Kidney capillary endothelial cell (primary cell): ENCODE data around the gene PPP1R3C.
A peak's percentile ranks its signal among the peaks of the same experiment; 100 is the strongest.

ENCODE experiments used
- DNase-seq: peaks from one replicate; pipeline ENCODE4 v3.0.0-alpha.2; 2018; ENCODE audit warnings: low spot score

The PPP1R3C gene

DNA sequence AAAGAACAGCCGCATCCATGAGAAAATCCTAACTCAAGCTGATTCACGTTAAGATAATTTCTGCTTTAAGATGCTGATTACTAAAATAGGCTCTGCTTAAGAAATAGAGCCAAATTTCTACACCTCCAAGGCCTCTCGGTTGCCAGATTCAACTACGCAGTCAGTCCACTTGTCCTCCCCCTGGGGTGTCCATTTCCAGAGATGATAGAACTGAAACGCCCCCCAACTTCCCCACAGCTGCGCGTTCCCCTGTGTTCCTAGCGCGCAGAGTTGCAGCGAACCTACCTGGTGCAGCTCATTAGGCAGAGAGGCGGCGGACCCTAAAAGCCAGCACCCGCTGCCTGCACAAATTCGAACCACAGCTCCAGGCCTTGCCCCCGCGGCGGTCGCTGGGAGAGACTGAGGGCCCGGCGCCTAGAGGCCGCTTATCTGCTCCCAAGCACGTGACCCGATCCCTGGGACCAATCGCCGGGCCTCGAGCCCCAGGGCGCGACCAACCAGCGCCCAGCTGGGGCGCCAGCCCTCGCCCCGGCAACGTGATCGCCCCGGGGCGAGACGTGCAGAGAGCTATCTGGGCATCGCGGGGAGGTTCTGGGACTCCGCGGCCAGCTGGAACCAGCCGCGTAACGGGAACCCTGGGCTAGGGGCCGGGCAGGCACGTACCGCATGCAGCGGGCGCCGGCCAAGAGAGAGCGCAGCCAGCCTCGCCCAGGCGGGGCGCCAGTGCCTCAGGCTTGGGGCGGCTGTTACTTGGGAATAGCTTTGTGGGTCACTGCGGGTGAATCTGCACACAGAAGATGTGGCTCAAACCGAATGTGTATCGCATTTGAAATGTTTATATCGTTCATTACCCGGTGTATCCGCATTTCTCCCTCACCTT lies at the start of gene PPP1R3C:
TSS of gene PPP1R3C (minus strand) at position 401 of the 880 bp plus-strand sequence. CDS start at position 299, 102 bp downstream.
- peak; percentile 37 for DNase-seq

DNA sequence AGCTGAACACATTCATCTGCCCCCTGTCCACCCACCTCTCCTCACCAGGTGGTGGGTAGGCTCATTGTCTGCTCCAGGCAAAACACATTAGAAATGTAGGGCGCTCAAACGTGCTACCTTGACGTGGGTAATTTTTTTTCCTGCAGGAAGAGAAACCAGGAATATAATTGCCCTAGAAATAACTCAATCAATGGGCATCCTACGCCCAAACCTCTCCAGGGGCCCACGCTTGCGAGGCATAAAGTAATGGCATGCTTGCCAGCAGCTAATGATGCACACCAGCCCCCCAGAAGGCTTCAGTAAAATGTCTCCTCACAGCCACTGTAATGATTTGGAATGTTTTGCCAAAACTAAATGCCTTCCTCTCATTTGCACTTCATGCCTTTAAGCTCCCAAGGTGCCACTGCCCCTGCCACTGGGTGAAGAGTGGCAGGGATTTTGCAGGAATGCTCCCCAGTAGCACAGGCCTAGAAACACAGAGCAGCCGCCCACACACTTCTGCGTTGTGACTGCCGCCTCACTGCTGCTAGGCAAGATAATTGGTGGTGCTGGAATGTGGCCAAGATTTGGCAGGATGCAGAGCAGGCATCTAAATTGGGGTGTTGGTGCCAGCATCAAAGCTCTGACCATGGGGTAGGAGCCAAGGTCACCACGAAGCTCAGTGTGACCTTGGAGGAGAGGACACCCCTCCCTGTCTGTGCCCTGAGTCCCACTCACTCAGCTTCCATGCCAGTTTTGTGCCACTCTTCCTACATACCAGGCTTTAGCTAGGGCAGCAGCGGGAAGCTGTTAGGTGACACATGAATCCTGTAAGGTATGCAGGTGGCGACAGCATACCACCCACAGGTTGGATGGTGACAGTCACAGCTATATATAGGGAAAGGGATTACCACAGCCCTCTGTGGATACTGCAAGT lies 48.7 kb upstream of the PPP1R3C start:
- DNase-seq, result no peak

DNA sequence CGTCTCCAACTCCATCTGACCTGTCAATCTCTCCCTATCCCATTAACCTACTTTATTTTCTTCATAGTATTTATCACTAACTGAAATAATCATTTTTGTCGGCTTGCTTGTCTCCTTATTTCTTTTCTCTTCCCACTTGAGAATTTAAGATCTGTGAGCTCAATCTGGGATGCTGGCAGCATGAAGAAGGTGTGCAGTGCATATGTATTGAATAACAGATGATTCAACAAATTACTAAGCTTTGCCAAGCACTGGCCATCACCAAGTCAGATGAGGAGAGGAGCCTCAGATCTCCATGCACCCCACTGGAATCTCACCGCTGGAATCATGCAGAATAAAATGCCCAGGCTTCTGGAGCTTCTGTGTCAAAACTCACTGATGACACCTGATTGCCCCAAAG lies 47.6 kb upstream of the PPP1R3C start:
- no peak for DNase-seq

DNA sequence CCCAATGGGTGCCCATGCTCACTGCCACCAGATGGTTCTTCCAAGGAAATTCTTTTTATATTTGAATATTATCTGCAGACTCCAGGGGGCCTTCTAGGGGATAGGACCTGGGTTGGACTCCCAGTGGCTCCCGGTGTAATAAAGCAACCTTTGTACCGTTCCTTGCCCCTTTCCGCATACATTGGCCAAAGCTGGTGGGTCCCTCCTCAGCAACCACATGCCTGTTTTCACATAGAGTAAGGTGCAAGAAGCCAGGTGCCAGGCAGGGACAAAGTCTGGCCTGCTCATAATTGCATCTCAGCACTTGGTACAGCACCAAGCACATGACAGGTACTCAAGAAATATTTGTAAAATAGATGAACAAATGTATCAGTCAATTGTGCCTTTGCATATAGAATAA lies 46.4 kb upstream of the PPP1R3C start:
- no peak for DNase-seq

DNA sequence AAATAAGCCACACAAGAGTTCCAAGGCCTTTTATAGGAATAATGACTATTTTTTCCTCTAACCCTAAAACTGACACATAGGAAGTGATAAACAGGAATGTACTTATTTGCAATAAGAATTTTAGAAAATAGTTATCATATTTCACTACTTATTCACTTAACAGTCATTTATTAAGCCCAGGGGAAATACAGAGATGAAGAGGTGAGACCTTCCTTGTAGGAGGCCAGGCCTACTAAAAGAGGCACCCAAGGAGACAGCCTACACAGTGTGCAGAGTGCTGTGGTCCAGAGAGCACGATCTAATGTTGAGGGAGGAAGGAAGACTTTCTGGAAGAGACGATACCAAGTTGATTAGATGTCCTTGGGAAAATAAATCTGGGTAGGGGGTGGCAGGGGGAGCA lies 45.0 kb upstream of the PPP1R3C start:
- no peak for DNase-seq

DNA sequence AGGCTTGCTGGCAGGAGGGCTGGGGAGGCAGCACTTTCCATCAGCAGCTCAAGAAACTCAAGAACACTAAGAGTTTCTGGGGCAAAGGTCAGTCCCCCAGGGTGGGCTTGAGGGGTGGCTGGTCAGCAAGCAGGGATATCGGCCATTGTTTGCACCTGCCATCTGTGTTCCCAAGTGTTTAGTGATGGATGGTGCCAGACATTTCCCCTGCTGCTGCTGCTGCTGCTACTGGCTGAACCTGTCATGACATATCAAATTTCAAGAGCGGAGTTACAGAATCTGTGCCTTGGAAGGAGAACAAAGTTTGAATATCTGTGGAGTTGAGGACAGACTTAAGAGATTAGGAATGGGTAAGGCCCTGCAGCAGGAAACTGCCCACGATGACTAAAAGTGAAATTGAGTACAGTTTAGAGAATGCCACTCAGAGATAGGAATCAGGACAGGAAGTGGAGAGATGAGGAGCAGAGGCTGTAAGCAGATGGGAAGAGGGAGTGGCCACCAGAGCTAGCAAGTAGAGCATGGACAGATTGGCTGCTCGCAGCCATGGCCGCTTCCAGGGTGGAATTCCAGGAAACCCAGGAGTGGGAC lies 39.2 kb upstream of the PPP1R3C start:
- DNase-seq, result no peak

DNA sequence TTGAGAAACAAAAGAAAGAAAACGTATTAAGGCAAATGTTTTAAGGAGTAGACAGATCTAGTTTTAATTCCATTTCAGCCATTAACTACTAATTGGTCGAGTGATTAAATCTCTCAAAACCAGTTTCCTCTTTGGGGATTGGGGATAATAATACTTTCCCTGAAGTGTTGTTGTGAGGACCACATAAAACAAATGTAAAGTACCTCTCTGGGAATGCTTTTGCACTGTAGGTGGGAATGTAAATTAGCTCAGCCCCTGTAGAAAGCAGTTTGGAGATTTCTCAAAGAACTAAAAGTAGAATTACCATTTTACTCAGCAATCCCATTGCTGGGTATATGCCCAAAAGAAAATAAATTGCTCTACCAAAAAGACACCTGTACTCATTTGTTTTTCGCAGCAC lies 36.0 kb upstream of the PPP1R3C start:
- DNase-seq, result no peak

DNA sequence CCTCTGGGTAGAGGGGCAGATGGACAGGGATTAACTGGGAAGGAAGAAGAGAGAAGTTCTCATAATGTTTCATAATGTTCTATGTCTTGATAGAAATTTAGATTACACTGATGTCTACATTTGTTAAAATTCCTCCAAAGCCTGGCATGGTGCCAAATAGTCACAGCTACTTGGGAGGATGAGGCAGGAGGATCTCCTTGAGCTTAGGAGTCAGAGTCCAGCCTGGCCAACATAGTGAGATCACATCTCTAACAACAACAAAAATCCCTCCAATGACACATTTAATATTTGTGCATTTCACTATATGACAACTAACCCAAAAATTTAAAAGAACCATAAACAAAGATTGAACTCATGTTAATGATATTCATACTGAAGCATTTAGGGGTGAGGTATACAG lies 33.0 kb upstream of the PPP1R3C start:
- DNase-seq, result no peak

DNA sequence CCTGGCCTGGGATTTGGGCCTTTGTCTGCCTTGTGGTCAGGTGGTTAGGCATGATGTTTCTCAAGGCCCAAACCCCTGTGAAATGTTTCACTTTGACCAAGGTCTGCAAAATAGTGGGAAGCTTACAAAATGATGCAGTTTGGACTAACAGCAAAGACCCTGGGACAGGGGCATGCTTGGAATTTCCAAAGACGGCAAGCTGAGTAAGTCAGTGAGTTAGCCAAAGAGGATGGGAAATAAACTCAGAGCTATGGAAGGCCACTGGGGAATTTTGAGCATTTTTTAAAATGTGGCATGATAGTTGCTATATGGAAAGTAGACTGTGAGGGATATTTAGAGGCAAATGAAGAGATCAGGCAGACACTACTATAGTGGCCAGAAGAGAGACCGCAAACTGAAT lies 31.6 kb upstream of the PPP1R3C start:
- DNase-seq, result no peak

DNA sequence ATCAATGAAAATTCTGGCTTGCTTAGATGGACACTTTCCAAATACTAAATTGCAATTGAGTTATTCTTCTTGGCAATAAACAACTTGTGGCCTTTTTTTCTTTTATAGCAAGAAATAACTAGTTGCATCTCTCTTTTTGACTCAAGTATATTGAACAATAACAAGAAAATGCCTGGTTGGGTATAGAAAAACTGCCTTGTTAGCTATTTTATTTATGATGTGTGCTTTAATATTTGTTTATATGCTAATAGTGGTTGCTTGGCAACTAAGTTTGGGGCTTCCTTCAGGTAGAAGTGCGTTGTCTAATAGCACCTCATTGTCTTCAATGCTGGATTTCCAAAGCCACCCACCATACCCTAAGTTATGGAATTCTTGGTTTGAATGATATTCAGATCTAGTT lies 30.1 kb upstream of the PPP1R3C start:
- DNase-seq, result no peak

DNA sequence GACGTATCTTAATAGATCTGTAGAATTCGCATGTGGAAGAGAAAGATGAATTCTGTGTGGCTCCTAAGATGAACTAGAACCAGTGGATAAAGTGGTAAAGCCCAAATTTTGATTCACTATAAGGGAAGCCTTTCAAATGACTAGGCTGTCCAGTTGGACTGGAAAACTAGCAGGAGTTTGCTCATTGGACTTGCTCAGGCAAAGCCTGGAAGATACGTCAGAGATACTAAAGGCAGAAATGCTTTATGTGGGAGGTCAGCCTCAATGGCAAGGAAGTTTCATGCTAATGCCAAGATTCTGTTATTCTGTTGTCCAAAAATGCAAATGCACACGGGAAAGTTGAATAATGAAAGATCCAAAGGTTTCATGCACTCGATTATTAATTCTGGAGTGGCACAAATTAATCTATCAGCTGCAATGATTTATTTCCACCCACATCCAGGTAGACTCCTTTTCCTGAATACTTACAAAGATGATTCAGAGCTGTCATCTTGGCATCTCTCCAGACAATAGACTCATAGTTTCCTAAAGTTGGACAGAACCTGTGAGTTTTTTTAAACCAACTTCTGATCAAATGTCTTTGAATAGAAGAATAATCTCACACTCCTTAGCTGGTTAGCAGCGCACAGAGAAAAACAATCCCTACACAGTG lies 20.5 kb upstream of the PPP1R3C start:
- DNase-seq, result no peak

DNA sequence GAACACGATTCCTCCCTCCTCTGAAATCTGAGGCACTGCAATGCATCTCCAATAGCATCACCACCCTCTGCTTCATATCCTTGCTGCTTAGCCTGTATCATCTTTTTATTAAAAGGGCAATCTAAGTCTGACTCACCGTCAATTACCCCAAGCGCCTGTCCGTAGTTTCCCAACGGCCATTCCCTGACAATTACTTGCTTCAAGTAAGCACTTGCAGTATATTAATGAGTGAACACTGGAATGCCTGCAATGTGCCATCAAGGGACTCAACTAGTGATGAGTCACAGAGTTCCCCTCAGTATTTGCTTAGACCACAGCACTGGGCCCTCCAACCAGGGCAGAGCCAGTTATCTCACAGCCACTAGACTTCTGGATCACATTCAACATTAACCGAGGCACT lies 19.5 kb upstream of the PPP1R3C start:
- no peak for DNase-seq

DNA sequence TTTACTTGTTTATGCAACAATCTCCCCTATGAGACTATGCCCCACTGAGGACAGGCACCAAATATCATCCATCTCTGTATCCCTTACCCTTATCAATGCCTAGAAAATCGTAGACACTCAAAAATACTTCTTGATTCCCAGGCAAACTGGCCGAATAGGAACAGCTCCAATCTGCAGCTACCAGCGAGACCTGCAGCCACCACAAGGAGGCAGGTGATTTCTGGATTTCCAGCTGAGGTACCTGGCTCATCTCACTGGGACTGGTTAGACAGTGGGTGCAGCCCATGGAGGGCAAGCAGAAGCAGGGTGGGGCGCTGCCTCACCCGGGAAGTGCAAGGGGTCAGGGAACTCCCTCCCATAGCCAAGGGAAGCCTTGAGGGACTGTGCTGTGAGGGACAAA lies 10.8 kb upstream of the PPP1R3C start:
- DNase-seq, result no peak

DNA sequence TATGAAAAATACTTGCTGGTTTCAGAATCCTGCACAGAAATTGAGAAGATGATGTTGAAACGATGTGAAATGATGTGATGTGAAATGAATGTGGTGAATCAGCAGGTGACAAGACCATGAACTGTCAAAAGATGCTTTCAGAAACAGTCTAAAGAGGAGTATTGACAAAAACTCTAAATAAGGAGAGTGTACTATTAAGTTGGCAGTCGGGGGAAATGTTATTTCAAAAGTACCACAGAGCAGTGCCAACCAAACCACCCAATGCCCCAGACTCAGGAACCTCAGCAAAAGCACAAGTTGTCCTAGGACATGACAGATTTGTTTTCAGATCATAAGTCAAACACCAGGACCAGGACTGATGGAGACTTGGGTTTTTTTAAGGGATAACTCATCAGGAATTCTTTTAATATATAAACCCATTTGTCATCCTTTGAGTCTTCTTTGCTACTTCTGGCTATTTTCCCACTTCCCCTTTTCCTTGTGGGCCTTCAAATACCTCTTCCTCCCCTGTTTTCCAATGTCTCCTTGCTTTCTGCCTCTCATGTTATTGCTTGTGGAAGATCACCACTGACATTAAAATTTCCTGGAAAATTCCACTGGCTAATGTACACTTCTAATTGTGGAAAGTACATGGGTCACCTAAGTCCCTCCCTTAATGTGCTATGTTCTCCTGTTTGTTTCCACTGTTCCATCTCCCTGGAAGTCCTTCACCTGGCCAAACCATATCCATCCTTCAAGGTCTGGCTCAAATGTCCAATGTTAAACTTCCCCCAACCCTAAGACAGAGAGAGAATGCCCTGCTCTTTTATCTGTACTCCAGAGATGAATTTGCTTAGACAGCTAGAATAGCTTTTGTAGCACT lies 10.2 kb upstream of the PPP1R3C start:
- DNase-seq, result no peak

DNA sequence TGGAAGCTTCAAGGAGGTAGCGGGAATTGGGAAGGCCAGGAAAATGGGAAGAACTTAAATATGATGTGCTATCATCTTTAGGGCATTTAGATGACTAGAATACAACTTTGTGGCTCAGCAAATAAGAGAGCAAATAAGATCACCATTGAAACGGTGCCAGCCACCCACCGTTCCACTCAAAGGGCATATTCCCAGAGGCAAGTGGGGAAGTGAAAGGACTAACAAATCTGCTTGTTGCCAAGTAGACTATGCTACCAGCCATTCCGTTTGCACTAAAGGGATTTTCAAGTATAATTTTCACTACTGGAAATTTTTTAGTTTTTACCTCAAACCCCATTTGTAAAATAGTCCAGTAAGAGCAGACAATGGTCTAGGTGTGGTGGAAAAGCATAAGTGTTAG lies 4.0 kb upstream of the PPP1R3C start:
- no peak for DNase-seq

DNA sequence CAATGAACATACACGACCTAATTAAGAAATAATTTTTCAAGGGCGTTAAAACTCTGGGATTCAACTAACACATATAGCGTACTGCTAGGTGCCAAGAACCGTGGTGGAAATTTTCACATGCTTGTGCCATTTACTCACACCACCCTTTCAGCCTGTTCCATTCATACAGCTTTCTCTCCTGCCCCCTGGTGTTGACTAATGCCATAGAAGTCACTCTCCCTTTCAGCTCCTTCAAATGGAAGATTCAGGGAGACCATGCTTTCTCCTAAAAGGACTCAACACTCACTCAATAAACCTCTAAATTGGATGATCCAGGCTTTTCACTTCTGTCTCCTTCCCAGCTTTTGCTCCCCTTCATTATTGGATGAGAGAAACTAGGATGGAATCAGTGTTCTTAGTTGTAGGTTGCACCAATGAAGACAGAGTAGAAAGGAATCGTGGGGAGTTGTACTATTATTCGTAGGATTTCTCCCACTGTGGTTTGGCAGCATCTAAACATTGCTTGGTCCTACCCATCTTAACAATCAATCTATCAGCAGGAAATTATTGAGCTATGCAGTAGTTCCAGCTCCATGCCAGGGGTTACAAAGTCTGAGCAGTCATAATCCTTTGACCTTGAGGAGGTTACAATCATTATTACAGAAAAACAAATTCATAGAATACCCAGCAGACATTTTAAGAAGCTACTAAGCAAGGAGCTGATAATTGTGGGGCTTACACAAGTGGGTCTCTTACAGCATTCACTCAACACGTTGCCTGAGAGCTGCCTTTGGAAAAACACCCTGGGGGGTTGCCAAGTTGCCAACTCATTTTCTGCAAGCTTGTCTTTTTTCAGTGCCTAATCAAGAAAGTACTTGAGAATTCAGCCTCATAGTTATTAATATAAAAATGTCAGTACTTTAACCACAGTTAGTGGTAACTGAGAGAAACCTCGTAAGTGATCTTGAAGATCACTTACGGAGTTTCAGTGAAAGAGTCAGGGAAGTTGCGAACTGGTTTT lies 2.8 kb upstream of the PPP1R3C start:
- peak; percentile 75 for DNase-seq

DNA sequence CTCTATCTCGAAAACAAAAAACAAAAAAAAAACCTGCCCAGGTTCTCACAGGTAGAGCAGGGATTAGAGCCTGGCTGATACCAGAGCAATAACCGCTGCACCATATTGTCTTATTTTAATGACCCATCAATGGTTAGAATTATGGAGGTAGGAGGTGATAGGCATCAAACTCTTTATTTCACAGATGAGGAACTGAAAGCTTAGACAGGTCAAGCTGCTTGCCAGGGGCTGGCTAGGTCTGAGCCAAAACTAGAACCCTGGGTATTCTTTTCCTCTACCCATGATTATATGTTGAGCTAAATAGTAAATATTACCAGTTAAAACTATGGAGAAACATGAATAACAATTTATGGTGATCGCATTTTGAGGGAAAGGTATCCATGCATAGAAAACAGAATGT lies 2.0 kb upstream of the PPP1R3C start:
- DNase-seq, result no peak

DNA sequence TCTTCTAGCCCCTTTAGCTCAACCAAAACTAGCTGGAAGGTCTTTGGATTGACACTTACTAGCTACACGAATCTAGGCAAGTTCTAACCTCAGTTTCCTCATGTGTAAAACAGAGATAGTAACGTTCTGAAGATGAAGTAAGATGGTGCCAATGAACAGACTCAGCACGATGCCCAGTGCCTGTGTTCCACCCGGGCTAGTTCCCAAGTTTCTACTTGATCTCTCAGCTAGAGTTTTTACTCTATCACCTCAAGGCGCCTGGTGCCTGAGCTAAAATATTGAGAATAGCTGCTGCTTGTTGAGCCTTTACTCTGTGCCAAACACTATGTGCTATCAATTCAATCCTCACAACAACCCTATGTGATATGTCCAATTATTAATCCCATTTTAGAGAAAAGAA lies 1.4 kb upstream of the PPP1R3C start:
- DNase-seq, result no peak

DNA sequence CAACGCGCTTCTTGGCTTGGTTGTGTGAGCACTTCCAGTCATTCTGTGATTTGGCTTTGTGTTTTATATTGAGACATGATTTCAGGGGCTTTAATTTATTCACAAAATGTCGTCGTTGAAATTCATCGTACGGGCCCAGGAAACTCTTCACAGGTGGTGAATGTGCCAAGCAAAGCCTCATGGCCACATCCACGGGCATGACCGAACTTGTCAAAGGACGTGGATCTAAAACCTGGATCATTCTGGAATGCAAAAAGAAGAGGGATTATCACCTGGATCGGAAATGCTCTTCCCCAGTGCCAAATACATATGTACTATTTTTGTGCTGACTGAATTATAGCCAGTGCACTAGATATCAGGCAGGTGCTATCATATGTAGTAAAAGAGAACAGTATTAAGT lies 2.2 kb downstream of the PPP1R3C start:
- no peak for DNase-seq
